SK-N-SH (cell line): ENCODE results near the gene PHEX. TPM values are rescaled to one million over a fixed set of nuclear protein-coding genes. Genes with fewer than 3 reads are reported as not detected.

Experiments
- CTCF ChIA-PET: fragments of 300-600, 350-600 bp; formaldehyde crosslinking; extraction: SDS; loops from one replicate; lab custom pipeline; 2021; lab: Yijun Ruan, JAX
- POLR2A ChIA-PET: fragments of 350-600 bp; sonication (Branson Sonifier 250); formaldehyde crosslinking; extraction: SDS; loops from one replicate; lab custom pipeline; 2020; ENCODE audit warnings: antibody characterized with exemption, inconsistent platforms; lab: Yijun Ruan, JAX
- DNase-seq: peaks from one replicate; pipeline ENCODE4 v3.0.0; 2012
- H2AFZ ChIP-seq: fragments of 200-600 bp; sonication (generic); 2 replicates; pipeline ENCODE4 v1.8.1; 2016; ENCODE audit warnings: antibody characterized with exemption, mild to moderate bottlenecking, low read depth
- H3F3A ChIP-seq: fragments of 200-600 bp; sonication (generic); replicated peaks from 2 replicates; pipeline ENCODE3; 2016; ENCODE audit warnings: antibody characterized with exemption, mild to moderate bottlenecking; ENCODE audit not compliant: insufficient read depth
- H3K27ac ChIP-seq, 2 experiments: fragments of 200-500 bp in 1 of 2; fragments of 200-600 bp in 1 of 2; sonication (Bioruptor generic) in 1 of 2; sonication (generic), shearing (Covaris generic) in 1 of 2; 2 replicates each; pipeline versions ENCODE4 v1.5.1 to v1.6.1; 2014 to 2016; ENCODE audit warnings: low read depth in 2 of 2, inconsistent platforms in 1 of 2, low read length in 1 of 2, mild to moderate bottlenecking in 1 of 2, mixed read lengths in 1 of 2
- H3K27me3 ChIP-seq: fragments of 200-600 bp; sonication (generic), shearing (Covaris generic); 2 replicates; pipeline ENCODE4 v1.6.1; 2016; ENCODE audit warnings: mixed run types; ENCODE audit not compliant: insufficient read depth
- H3K36me3 ChIP-seq, 2 experiments: fragments of 200-500 bp in 1 of 2; fragments of 200-600 bp in 1 of 2; sonication (Bioruptor generic) in 1 of 2; sonication (generic) in 1 of 2; replicated peaks in 1 of 2; 2 replicates each; pipeline versions ENCODE3 to v1.5.1; 2014 to 2016; ENCODE audit warnings: low read length in 1 of 2, mild to moderate bottlenecking in 1 of 2; ENCODE audit not compliant: insufficient read depth in 2 of 2, control insufficient read depth in 1 of 2
- H3K4me1 ChIP-seq, 2 experiments: fragments of 200-500 bp in 1 of 2; fragments of 200-600 bp in 1 of 2; sonication (Bioruptor generic) in 1 of 2; sonication (generic), shearing (Covaris generic) in 1 of 2; 2 replicates each; pipeline versions ENCODE4 v1.5.1 to v1.6.1; 2014 to 2016; ENCODE audit warnings: low read depth in 1 of 2, low read length in 1 of 2, mixed run types in 1 of 2; ENCODE audit not compliant: insufficient read depth in 2 of 2, control insufficient read depth in 1 of 2
- H3K4me2 ChIP-seq: fragments of 200-600 bp; sonication (generic), shearing (Covaris generic); 2 replicates; pipeline ENCODE4 v1.6.1; 2017; ENCODE audit warnings: mixed run types
- H3K4me3 ChIP-seq, 2 experiments: fragments of 200-500 bp in 1 of 2; fragments of 200-600 bp in 1 of 2; sonication (Bioruptor generic) in 1 of 2; sonication (generic), shearing (Covaris generic) in 1 of 2; 2 replicates each; pipeline versions ENCODE4 v1.5.1 to v1.8.1; 2014 to 2016; ENCODE audit warnings: low read depth in 2 of 2, inconsistent platforms in 1 of 2, low read length in 1 of 2, mild to moderate bottlenecking in 1 of 2, mixed read lengths in 1 of 2, moderate library complexity in 1 of 2
- H3K79me2 ChIP-seq: fragments of 200-600 bp; sonication (generic); 2 replicates; pipeline ENCODE4 v1.8.1; 2017; ENCODE audit warnings: mild to moderate bottlenecking; ENCODE audit not compliant: insufficient read depth
- H3K9ac ChIP-seq: fragments of 200-600 bp; sonication (generic); 2 replicates; pipeline ENCODE4 v1.6.1; 2017; ENCODE audit warnings: mixed run types
- H3K9me2 ChIP-seq: fragments of 200-600 bp; sonication (generic); 2 replicates; pipeline ENCODE4 v1.6.1; 2017; ENCODE audit warnings: mixed run types
- H3K9me3 ChIP-seq: fragments of 200-600 bp; sonication (generic); 2 replicates; pipeline ENCODE4 v1.6.1; 2017; ENCODE audit warnings: mixed run types, mild to moderate bottlenecking, moderate library complexity
- H4K20me1 ChIP-seq: fragments of 200-600 bp; sonication (generic); 2 replicates; pipeline ENCODE4 v1.6.1; 2017; ENCODE audit warnings: mild to moderate bottlenecking, mixed run types; ENCODE audit not compliant: insufficient read depth
- EZH2phosphoT487 ChIP-seq: fragments of 200-600 bp; sonication (generic); IDR thresholded peaks from 2 replicates; pipeline ENCODE4 v1.6.1; 2017; ENCODE audit warnings: low read depth, mixed run types, mild to moderate bottlenecking, antibody characterized with exemption, moderate library complexity, borderline replicate concordance
- FOXM1 ChIP-seq: IDR thresholded peaks from 2 replicates; pipeline ENCODE4 v1.4.0; 2012; ENCODE audit warnings: low read depth, mild to moderate bottlenecking
- GABPA ChIP-seq: IDR thresholded peaks from 2 replicates; pipeline ENCODE4 v1.4.0; 2012; ENCODE audit warnings: low read depth, mild to moderate bottlenecking
- RAD21 ChIP-seq: IDR thresholded peaks from 2 replicates; pipeline ENCODE4 v1.6.1; 2012; ENCODE audit warnings: mild to moderate bottlenecking, low read length
- TAF1 ChIP-seq: IDR thresholded peaks from 2 replicates; pipeline ENCODE4 v1.6.1; 2012; ENCODE audit warnings: low read depth, mild to moderate bottlenecking, low read length, moderate library complexity, borderline replicate concordance
- WGBS: methylation state at CpG from one replicate; pipeline ENCODE4 v1.1.6; 2017; ENCODE audit warnings: low lambda C conversion rate; 5-methylcytosine and 5-hydroxymethylcytosine counted together
- polyA plus RNA-seq, 3 experiments: library from polyadenylated mRNA; depleted of rRNA; stranded (reverse); fragments of >200 nt; gene quantifications; 2 replicates each; pipeline ENCODE4 v1.2.3, GENCODE V29; 2012
- TF ChIP-seq, protein P1 (sequence below): IDR thresholded peaks from 2 replicates; pipeline ENCODE4 v1.6.1; 2012; ENCODE audit warnings: mild to moderate bottlenecking, low read depth, low read length, moderate library complexity
- TF ChIP-seq, protein P2 (sequence below): fragments of 150-350 bp; IDR thresholded peaks from 2 replicates; pipeline ENCODE4 v1.6.1; 2017; ENCODE audit warnings: antibody characterized with exemption, low read length, low read depth, borderline replicate concordance

The PHEX gene
- polyA plus RNA-seq, 1 of the 3 experiments (the other 2 are of a cell fraction), result 0.35 TPM

GRCh38 chrX:22060415-22061280 is 28.5 kb downstream of the PHEX start:
- no peaks in the 10 kb centered on the region for H3K9me2 ChIP-seq
- 49% methylated on average over 6 of the region's 6 CpGs for WGBS
- H3K27me3 ChIP-seq, result no peaks in the 10 kb centered on the region
- no peaks in the 10 kb centered on the region for H4K20me1 ChIP-seq
- no peaks in the 10 kb centered on the region for H3K9me3 ChIP-seq
- TF ChIP-seq FOXM1, result no peak
- TF ChIP-seq, protein P1, sequence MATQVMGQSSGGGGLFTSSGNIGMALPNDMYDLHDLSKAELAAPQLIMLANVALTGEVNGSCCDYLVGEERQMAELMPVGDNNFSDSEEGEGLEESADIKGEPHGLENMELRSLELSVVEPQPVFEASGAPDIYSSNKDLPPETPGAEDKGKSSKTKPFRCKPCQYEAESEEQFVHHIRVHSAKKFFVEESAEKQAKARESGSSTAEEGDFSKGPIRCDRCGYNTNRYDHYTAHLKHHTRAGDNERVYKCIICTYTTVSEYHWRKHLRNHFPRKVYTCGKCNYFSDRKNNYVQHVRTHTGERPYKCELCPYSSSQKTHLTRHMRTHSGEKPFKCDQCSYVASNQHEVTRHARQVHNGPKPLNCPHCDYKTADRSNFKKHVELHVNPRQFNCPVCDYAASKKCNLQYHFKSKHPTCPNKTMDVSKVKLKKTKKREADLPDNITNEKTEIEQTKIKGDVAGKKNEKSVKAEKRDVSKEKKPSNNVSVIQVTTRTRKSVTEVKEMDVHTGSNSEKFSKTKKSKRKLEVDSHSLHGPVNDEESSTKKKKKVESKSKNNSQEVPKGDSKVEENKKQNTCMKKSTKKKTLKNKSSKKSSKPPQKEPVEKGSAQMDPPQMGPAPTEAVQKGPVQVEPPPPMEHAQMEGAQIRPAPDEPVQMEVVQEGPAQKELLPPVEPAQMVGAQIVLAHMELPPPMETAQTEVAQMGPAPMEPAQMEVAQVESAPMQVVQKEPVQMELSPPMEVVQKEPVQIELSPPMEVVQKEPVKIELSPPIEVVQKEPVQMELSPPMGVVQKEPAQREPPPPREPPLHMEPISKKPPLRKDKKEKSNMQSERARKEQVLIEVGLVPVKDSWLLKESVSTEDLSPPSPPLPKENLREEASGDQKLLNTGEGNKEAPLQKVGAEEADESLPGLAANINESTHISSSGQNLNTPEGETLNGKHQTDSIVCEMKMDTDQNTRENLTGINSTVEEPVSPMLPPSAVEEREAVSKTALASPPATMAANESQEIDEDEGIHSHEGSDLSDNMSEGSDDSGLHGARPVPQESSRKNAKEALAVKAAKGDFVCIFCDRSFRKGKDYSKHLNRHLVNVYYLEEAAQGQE, result no peak
- TF ChIP-seq, all 33 proteins: peak for 0
- H3K27ac ChIP-seq, result 0 out of 4 replicates have a peak overlapping the region, but pooled peaks of 1 of the 2 experiments have one; percentile 27
- POLR2A ChIA-PET, result no interaction called here
- peaks cover 0 to 7% of the 10 kb centered on the region in 2 experiments; a peak in 1 of 4 replicates for H3K4me1 ChIP-seq
- CTCF ChIA-PET, result interaction anchor here (0.9 kb wide), 1 partner anchor 10 kb away, joined by 3 read pairs; no protein-coding TSS in a partner anchor
- no peaks in the 10 kb centered on the region; the same call in 1 of the 2 replicates for H3K79me2 ChIP-seq
- no peak for DNase-seq
- peak overlapping the region; percentile 11; the same call in 1 of the 2 replicates for H3K4me2 ChIP-seq
- H3K36me3 ChIP-seq, result no peaks in the 10 kb centered on the region
- H3F3A ChIP-seq, result no peaks in the 10 kb centered on the region
- no peak overlapping the region for H3K9ac ChIP-seq
- H3K4me3 ChIP-seq, result no peak overlapping the region
- no peak overlapping the region for H2AFZ ChIP-seq

GRCh38 chrX:22063284-22063683 is 31.2 kb downstream of the PHEX start:
- TF ChIP-seq EZH2phosphoT487, result no peak
- no peak for TF ChIP-seq GABPA
- TF ChIP-seq TAF1, result no peak
- TF ChIP-seq RAD21, result no peak
- TF ChIP-seq, protein P2, sequence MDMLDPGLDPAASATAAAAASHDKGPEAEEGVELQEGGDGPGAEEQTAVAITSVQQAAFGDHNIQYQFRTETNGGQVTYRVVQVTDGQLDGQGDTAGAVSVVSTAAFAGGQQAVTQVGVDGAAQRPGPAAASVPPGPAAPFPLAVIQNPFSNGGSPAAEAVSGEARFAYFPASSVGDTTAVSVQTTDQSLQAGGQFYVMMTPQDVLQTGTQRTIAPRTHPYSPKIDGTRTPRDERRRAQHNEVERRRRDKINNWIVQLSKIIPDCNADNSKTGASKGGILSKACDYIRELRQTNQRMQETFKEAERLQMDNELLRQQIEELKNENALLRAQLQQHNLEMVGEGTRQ, result no peak
- Histone ChIP-seq H3K79me2 (no peaks in the 10 kb centered on the region; the same call in 1 of the 2 replicates), H2AFZ (no peak overlapping the region), H3K36me3 (no peaks in the 10 kb centered on the region), H3K9ac (no peak overlapping the region), H3K4me3 (no peak overlapping the region), H3K27ac (no peak overlapping the region), H3K9me2 (no peaks in the 10 kb centered on the region), H3K9me3 (no peaks in the 10 kb centered on the region), H4K20me1 (no peaks in the 10 kb centered on the region), H3K27me3 (no peaks in the 10 kb centered on the region), H3F3A (no peaks in the 10 kb centered on the region), H3K4me2 (no peak overlapping the region), H3K4me1 (peaks cover 0 to 7% of the 10 kb centered on the region in 2 experiments; a peak in 1 of 4 replicates)
- ChIA-PET CTCF (interaction anchor here (1.1 kb wide), 1 partner anchor 18 kb away, joined by 5 read pairs; no protein-coding TSS in a partner anchor), POLR2A (no interaction called here)
- WGBS, result 66% methylated on average over 7 of the region's 7 CpGs
- DNase-seq, result no peak
